H1 (cell line): ENCODE measurements around the gene MAFF.

Source experiments
- BCL11A ChIP-seq, 2 experiments: IDR thresholded peaks; one replicate each; pipeline ENCODE4 v1.6.1; 2011; ENCODE audit warnings: low read depth in 2 of 2, low read length in 2 of 2, mild to moderate bottlenecking in 2 of 2
- EZH2 ChIP-seq: fragments of 200-600 bp; sonication (generic); IDR thresholded peaks from 2 replicates; pipeline ENCODE4 v1.7.1; 2012; ENCODE audit warnings: low read depth, mild to moderate bottlenecking, moderate library complexity, low read length, inconsistent platforms; ENCODE audit not compliant: severe bottlenecking
- KDM1A ChIP-seq: fragments of 200-600, 300-600 bp; sonication (generic); IDR thresholded peaks from 2 replicates; pipeline ENCODE4 v1.7.1; 2016; ENCODE audit warnings: mild to moderate bottlenecking, low read length, borderline replicate concordance
- POLR2A ChIP-seq, 2 experiments: IDR thresholded peaks; 1 replicate in 1 of 2; 2 replicates in 1 of 2; pipeline ENCODE4 v1.6.1; 2011; ENCODE audit warnings: low read depth in 2 of 2, low read length in 2 of 2, mild to moderate bottlenecking in 2 of 2; ENCODE audit errors: control extremely low read depth in 1 of 2
- POLR2AphosphoS5 ChIP-seq: IDR thresholded peaks from 2 replicates; pipeline ENCODE4 v1.6.1; 2011; ENCODE audit warnings: low read depth, low read length
- SP1 ChIP-seq: IDR thresholded peaks from 2 replicates; pipeline ENCODE4 v1.6.1; 2011; ENCODE audit warnings: low read depth, low read length
- SUZ12 ChIP-seq: fragments of 200-600 bp; sonication (generic); IDR thresholded peaks from 2 replicates; pipeline ENCODE4 v1.6.1; 2012; ENCODE audit warnings: mild to moderate bottlenecking, inconsistent platforms, low read length, moderate library complexity, mixed read lengths
- TAF1 ChIP-seq: IDR thresholded peaks from 2 replicates; pipeline ENCODE4 v1.6.1; 2011; ENCODE audit warnings: mild to moderate bottlenecking, low read depth, low read length
- TF ChIP-seq, protein P1 (sequence below), 3 experiments: IDR thresholded peaks; 1 replicate in 2 of 3; 2 replicates in 1 of 3; pipeline versions ENCODE4 v1.5.1 to v1.6.1; 2011; ENCODE audit warnings: low read length in 3 of 3, mild to moderate bottlenecking in 3 of 3, inconsistent platforms in 2 of 3, low read depth in 1 of 3, moderate library complexity in 1 of 3; ENCODE audit not compliant: insufficient read depth in 1 of 3; ENCODE audit errors: control extremely low read depth in 1 of 3
- TF ChIP-seq, protein P2 (sequence below): IDR thresholded peaks from 2 replicates; pipeline ENCODE4 v1.6.1; 2011; ENCODE audit warnings: low read length, improper control_type of control experiment

DNA sequence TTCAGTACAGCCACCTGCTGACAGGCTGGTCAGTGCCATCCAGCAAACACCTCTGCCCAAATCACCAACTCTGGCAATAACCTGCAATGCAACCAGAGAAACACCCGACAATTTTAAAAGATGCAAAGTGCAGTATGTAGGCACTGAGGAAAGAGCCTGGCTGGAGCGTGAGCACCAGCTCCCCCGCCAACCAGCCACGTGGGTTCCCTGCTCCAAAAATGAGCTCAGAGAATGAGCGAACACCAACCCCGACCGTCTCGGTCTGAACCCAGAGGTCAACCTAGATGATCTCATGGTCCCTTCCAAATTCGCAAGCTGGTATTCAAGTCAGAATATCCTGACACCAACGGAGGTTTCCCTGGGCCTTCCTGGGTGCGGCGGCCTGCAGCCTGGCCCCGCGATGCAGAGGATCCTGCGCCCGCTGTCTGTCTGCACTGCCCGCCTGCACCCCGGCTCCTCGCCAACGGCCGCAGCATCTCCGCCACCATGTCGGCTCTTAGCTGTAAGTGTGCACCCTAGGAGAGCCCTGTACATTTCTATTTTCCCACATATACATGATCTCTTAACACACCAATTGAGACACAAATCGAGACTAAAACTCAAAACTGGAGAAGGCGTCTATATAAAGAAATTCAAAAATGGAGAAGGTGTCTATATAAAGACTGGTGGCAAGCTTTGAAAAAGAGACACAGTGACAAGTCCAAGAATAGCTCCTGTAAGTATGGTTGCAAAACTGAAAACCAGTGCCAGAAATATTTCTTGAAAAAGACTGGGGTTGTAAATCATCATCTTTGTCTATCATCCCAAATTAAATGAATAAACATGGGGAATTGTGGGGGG, 48.2 kb downstream of the MAFF start:
- TF ChIP-seq BCL11A (IDR thresholded peaks at IDR 0.05; ENCODE audit: low read depth in 2 of 2, low read length in 2 of 2) = no peak
- no peak for TF ChIP-seq POLR2A (IDR thresholded peaks at IDR 0.05; ENCODE audit: control extremely low read depth in 1 of 2, low read depth in 2 of 2, low read length in 2 of 2)
- TF ChIP-seq, protein P1, sequence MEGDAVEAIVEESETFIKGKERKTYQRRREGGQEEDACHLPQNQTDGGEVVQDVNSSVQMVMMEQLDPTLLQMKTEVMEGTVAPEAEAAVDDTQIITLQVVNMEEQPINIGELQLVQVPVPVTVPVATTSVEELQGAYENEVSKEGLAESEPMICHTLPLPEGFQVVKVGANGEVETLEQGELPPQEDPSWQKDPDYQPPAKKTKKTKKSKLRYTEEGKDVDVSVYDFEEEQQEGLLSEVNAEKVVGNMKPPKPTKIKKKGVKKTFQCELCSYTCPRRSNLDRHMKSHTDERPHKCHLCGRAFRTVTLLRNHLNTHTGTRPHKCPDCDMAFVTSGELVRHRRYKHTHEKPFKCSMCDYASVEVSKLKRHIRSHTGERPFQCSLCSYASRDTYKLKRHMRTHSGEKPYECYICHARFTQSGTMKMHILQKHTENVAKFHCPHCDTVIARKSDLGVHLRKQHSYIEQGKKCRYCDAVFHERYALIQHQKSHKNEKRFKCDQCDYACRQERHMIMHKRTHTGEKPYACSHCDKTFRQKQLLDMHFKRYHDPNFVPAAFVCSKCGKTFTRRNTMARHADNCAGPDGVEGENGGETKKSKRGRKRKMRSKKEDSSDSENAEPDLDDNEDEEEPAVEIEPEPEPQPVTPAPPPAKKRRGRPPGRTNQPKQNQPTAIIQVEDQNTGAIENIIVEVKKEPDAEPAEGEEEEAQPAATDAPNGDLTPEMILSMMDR (IDR thresholded peaks at IDR 0.05; ENCODE audit: control extremely low read depth in 1 of 3, insufficient read depth in 1 of 3, low read depth in 1 of 3, low read length in 3 of 3) = no peak
- TF ChIP-seq SUZ12 = no peak
- no peak for TF ChIP-seq KDM1A
- no peak for TF ChIP-seq POLR2AphosphoS5
- TF ChIP-seq, protein P2, sequence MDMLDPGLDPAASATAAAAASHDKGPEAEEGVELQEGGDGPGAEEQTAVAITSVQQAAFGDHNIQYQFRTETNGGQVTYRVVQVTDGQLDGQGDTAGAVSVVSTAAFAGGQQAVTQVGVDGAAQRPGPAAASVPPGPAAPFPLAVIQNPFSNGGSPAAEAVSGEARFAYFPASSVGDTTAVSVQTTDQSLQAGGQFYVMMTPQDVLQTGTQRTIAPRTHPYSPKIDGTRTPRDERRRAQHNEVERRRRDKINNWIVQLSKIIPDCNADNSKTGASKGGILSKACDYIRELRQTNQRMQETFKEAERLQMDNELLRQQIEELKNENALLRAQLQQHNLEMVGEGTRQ = no peak
- TF ChIP-seq TAF1 = no peak
- no peak for TF ChIP-seq EZH2
- no peak for TF ChIP-seq SP1
